Adrenal gland (tissue), 12 donors: ENCODE measurements around the gene PLIN3. TPM values are rescaled to one million over a fixed set of nuclear protein-coding genes. Genes with fewer than 3 reads are reported as not detected.

Source experiments
- DNase-seq, 7 donors: peaks; one replicate each; pipeline ENCODE4 v3.0.0-alpha.2; 2019 to 2020
- H3K27ac ChIP-seq, 5 donors: fragments of 200-600 bp; sonication (generic) in 4 of 5; 1 replicate in 3 of 5; 2 replicates in 2 of 5; pipeline versions ENCODE4 v1.5.1 to v1.8.0; 2016 to 2020; ENCODE audit warnings: mild to moderate bottlenecking in 1 of 5
- H3K27me3 ChIP-seq: fragments of 200-600 bp; 2 replicates; pipeline ENCODE4 v1.8.0; 2021
- H3K36me3 ChIP-seq, 2 donors: fragments of 200-600 bp; replicated peaks in 1 of 2; 1 replicate in 1 of 2; 2 replicates in 1 of 2; pipeline versions ENCODE4 v1.5.1 to v1.8.0; 2018 to 2022
- H3K4me1 ChIP-seq, 2 donors: fragments of 200-600 bp; replicated peaks in 1 of 2; 1 replicate in 1 of 2; 2 replicates in 1 of 2; pipeline versions ENCODE4 v1.5.1 to v1.8.0; 2018 to 2021
- H3K4me3 ChIP-seq, 4 donors: fragments of 200-600 bp; sonication (generic) in 3 of 4; one replicate each; pipeline ENCODE4 v1.5.1; 2016 to 2018
- H3K9me3 ChIP-seq, 3 donors: fragments of 200-600 bp; sonication (generic) in 1 of 3; replicated peaks in 1 of 3; 1 replicate in 2 of 3; 2 replicates in 1 of 3; pipeline versions ENCODE4 v1.5.1 to v1.8.0; 2016 to 2021
- CTCF ChIP-seq, 6 experiments: fragments of 450-650 bp in 4 of 6; fragments of 200-600 bp in 2 of 6; sonication (generic) in 1 of 6; IDR thresholded peaks; 1 replicate in 5 of 6; 2 replicates in 1 of 6; pipeline versions ENCODE4 v1.5.1 to v1.8.0; 2016 to 2021; ENCODE audit warnings: antibody characterized with exemption in 6 of 6, mild to moderate bottlenecking in 2 of 6, moderate library complexity in 1 of 6
- POLR2A ChIP-seq, 2 donors: fragments of 450-650 bp; IDR thresholded peaks; one replicate each; pipeline ENCODE4 v1.6.1; 2017; ENCODE audit warnings: antibody characterized with exemption in 2 of 2, mild to moderate bottlenecking in 2 of 2, moderate library complexity in 1 of 2
- WGBS, 4 donors: extraction: QIAGEN DNeasy Blood & Tissue Kit in 2 of 4; methylation state at CpG; one replicate each; pipeline versions ENCODE4 v1.1.5 to v1.1.7; 2013 to 2017; 5-methylcytosine and 5-hydroxymethylcytosine counted together
- intact Hi-C, 2 donors: fragments of 100-400 bp; cut with DNase I; formaldehyde crosslinking; loops; one replicate each; pipeline versions ENCODE4 v1.14.1 to v1.15.0; 2022 to 2023
- polyA plus RNA-seq, 3 donors: library from polyadenylated mRNA; stranded (reverse); fragments of 200-250 nt in 2 of 3; fragments of 350-450 nt in 1 of 3; fragmentation: Illumina TruSeq in 1 of 3; extraction: RNeasy Lipid Tissue Mini Kit (QIAGEN cat#74804) in 1 of 3; gene quantifications; one replicate each; pipeline ENCODE4 v1.2.3, GENCODE V29; 2013 to 2014
- total RNA-seq, 9 donors: library from RNA; depleted of rRNA in 4 of 9; stranded (reverse); fragments of >200 nt in 4 of 9; fragments of 120-200 nt in 1 of 9; fragmentation: NEBNext Ultra II Directional in 1 of 9; extraction: Animal tissue kit (Norgen Biotek cat#: 25700) in 1 of 9; gene quantifications; one replicate each; pipeline versions ENCODE4 v1.1.0 to v1.2.4, GENCODE V29; 2013 to 2023
- donor health status: healthy with polysubstance abuse.
- donor health status: Bipolar disorder and iron deficiency.
- donor health status: DM: yes; HTN: yes; CAD: no.
- donor health status: DM: no; HTN: no; CAD: no.
- donor health status: DM: no; HTN: no; CAD: no.
- donor health status: DM: yes; HTN: yes; CAD: no.

The PLIN3 gene
- total and polyA plus RNA-seq, 12 donors = 21.3 to 181 (median 103) TPM

GRCh38 chr19:4878491-4878968 is 11.1 kb upstream of the PLIN3 start:
- H3K4me1 ChIP-seq = no peaks in the 10 kb centered on the region
- TF ChIP-seq POLR2A (IDR thresholded peaks at IDR 0.05) (no peak), CTCF (IDR thresholded peaks at IDR 0.05) (no peak)
- intact Hi-C loops = no loop called here

GRCh38 chr19:4877753-4878490 is 10.5 kb upstream of the PLIN3 start:
- no peak for TF ChIP-seq CTCF (IDR thresholded peaks at IDR 0.05)
- TF ChIP-seq POLR2A (IDR thresholded peaks at IDR 0.05) = no peak
- 64 to 100% (median 87%) methylated on average over 2 to 30 of the region's 30 CpGs for WGBS, 4 donors
- Histone ChIP-seq H3K4me1 (no peaks in the 10 kb centered on the region), H3K27ac (no peak overlapping the region), H3K36me3 (no peaks in the 10 kb centered on the region), H3K27me3 (no peaks in the 10 kb centered on the region), H3K4me3 (no peak overlapping the region), H3K9me3 (no peaks in the 10 kb centered on the region)
- intact Hi-C loops = no loop called here
- DNase-seq = no peak

More at GRCh38 chr19:4878491-4878968, 11.1 kb upstream of the PLIN3 start:
- Histone ChIP-seq H3K36me3 (no peaks in the 10 kb centered on the region), H3K4me3 (no peak overlapping the region), H3K9me3 (no peaks in the 10 kb centered on the region), H3K27me3 (no peaks in the 10 kb centered on the region), H3K27ac (no peak overlapping the region)
- 54 to 63% (median 57%) methylated on average over 1 to 23 of the region's 23 CpGs for WGBS, 4 donors
- DNase-seq = no peak

- Histone ChIP-seq H3K4me1 (peaks cover 0 to 13% of the 10 kb centered on the region in 2 donors), H3K27me3 (no peaks in the 10 kb centered on the region), H3K27ac (no peak overlapping the region), H3K9me3 (no peaks in the 10 kb centered on the region), H3K4me3 (no peak overlapping the region), H3K36me3 (no peaks in the 10 kb centered on the region)
- no peak for DNase-seq
- intact Hi-C loops = loop anchor here (2.0 to 5.0 kb wide), 3 partner anchors 37 to 158 kb away; no protein-coding TSS in a partner anchor
- WGBS, 4 donors = 86 to 96% (median 92%) methylated on average over 3 of the region's 3 CpGs
- no peak for TF ChIP-seq CTCF (IDR thresholded peaks at IDR 0.05)
- no peak for TF ChIP-seq POLR2A (IDR thresholded peaks at IDR 0.05)
Observed at GRCh38 chr19:4873930-4874329, 6.5 kb upstream of the PLIN3 start.

GRCh38 chr19:4871711-4872110 is 4.2 kb upstream of the PLIN3 start:
- TF ChIP-seq CTCF (IDR thresholded peaks at IDR 0.05) (no peak), POLR2A (IDR thresholded peaks at IDR 0.05) (no peak)
- intact Hi-C loops = loop anchor here (2.0 to 5.0 kb wide), 3 partner anchors 39 to 161 kb away; no protein-coding TSS in a partner anchor
- Histone ChIP-seq H3K27ac (no peak overlapping the region), H3K4me3 (no peak overlapping the region), H3K36me3 (no peaks in the 10 kb centered on the region), H3K27me3 (no peaks in the 10 kb centered on the region), H3K9me3 (no peaks in the 10 kb centered on the region), H3K4me1 (peaks cover 1 to 20% of the 10 kb centered on the region in 2 donors)
- 63 to 80% (median 73%) methylated on average over 6 of the region's 6 CpGs for WGBS, 4 donors
- no peak for DNase-seq
